H9 (cell line): ENCODE results near the gene BTNL3. TPM values are rescaled to one million over a fixed set of nuclear protein-coding genes. Genes with fewer than 3 reads are reported as not detected.
A peak's percentile ranks its signal among the peaks of the same experiment; 100 is the strongest.

Experiments used
- DNase-seq: peaks from one replicate; pipeline ENCODE4 v3.0.0-alpha.2; 2017
- H2AFZ ChIP-seq: one replicate; pipeline ENCODE4 v1.6.1; 2013; ENCODE audit warnings: mild to moderate bottlenecking, low read length, control low read depth, moderate library complexity
- H2AK5ac ChIP-seq: 2 replicates; pipeline ENCODE4 v1.6.1; 2013; ENCODE audit warnings: low read length, control low read depth, mixed read lengths; ENCODE audit not compliant: insufficient read length
- H2BK120ac ChIP-seq: one replicate; pipeline ENCODE4 v1.6.1; 2013; ENCODE audit warnings: low read depth, mild to moderate bottlenecking, low read length, control low read depth, inconsistent platforms; ENCODE audit not compliant: poor library complexity, severe bottlenecking
- H2BK12ac ChIP-seq: 2 replicates; pipeline ENCODE4 v1.6.1; 2013; ENCODE audit warnings: low read length, control low read depth, mixed read lengths, low read depth; ENCODE audit not compliant: insufficient read length
- H2BK15ac ChIP-seq: 2 replicates; pipeline ENCODE4 v1.6.1; 2013; ENCODE audit warnings: low read depth, low read length, control low read depth
- H2BK20ac ChIP-seq: one replicate; pipeline ENCODE4 v1.6.1; 2013; ENCODE audit warnings: low read depth, mild to moderate bottlenecking, low read length, control low read depth, inconsistent platforms; ENCODE audit not compliant: poor library complexity, severe bottlenecking
- H2BK5ac ChIP-seq: 2 replicates; pipeline ENCODE4 v1.6.1; 2013; ENCODE audit warnings: low read length, control low read depth, mixed read lengths; ENCODE audit not compliant: insufficient read length
- H3K14ac ChIP-seq: 2 replicates; pipeline ENCODE4 v1.6.1; 2013; ENCODE audit warnings: low read length, control low read depth; ENCODE audit not compliant: insufficient read depth
- H3K18ac ChIP-seq: 2 replicates; pipeline ENCODE4 v1.6.1; 2013; ENCODE audit warnings: low read depth, mild to moderate bottlenecking, mixed read lengths, low read length, control low read depth; ENCODE audit not compliant: insufficient read length
- H3K23ac ChIP-seq: 2 replicates; pipeline ENCODE4 v1.6.1; 2013; ENCODE audit warnings: low read length, control low read depth, mixed read lengths, low read depth; ENCODE audit not compliant: insufficient read length
- H3K23me2 ChIP-seq: 2 replicates; pipeline ENCODE4 v1.6.1; 2013; ENCODE audit warnings: low read depth, mild to moderate bottlenecking, mixed read lengths, low read length, control low read depth; ENCODE audit not compliant: insufficient read length, poor library complexity, severe bottlenecking
- H3K27ac ChIP-seq: 2 replicates; pipeline ENCODE4 v1.5.1; 2013; ENCODE audit warnings: low read length, control low read depth, mixed read lengths, low read depth; ENCODE audit not compliant: insufficient read length
- H3K27me3 ChIP-seq: 2 replicates; pipeline ENCODE4 v1.6.1; 2013; ENCODE audit warnings: low read length, control low read depth, inconsistent platforms; ENCODE audit not compliant: insufficient read depth
- H3K4ac ChIP-seq: 2 replicates; pipeline ENCODE4 v1.6.1; 2013; ENCODE audit warnings: low read depth, mild to moderate bottlenecking, control low read depth, inconsistent platforms, low read length, moderate library complexity
- H3K4me1 ChIP-seq: 2 replicates; pipeline ENCODE4 v1.6.1; 2013; ENCODE audit warnings: low read length, control low read depth, inconsistent platforms; ENCODE audit not compliant: insufficient read depth
- H3K4me2 ChIP-seq: 2 replicates; pipeline ENCODE4 v1.6.1; 2013; ENCODE audit warnings: low read length, control low read depth, mixed read lengths; ENCODE audit not compliant: insufficient read length, insufficient read depth
- H3K56ac ChIP-seq: 2 replicates; pipeline ENCODE4 v1.6.1; 2013; ENCODE audit warnings: low read depth, mild to moderate bottlenecking, mixed read lengths, low read length, control low read depth; ENCODE audit not compliant: insufficient read length
- H3K79me1 ChIP-seq: 2 replicates; pipeline ENCODE4 v1.6.1; 2013; ENCODE audit warnings: low read depth, mild to moderate bottlenecking, moderate library complexity, low read length, control low read depth, inconsistent platforms; ENCODE audit not compliant: insufficient read depth, poor library complexity, severe bottlenecking
- H3K79me2 ChIP-seq: 2 replicates; pipeline ENCODE4 v1.6.1; 2013; ENCODE audit warnings: low read length, control low read depth, inconsistent platforms; ENCODE audit not compliant: insufficient read depth
- H3K9ac ChIP-seq: 2 replicates; pipeline ENCODE4 v1.6.1; 2013; ENCODE audit warnings: low read length, control low read depth, mixed read lengths; ENCODE audit not compliant: insufficient read length; ENCODE audit errors: extremely low read depth
- H3K9me3 ChIP-seq: one replicate; pipeline ENCODE4 v1.6.1; 2013; ENCODE audit warnings: low read depth, low read length, inconsistent platforms; ENCODE audit not compliant: control insufficient read depth
- H3T11ph ChIP-seq: one replicate; pipeline ENCODE4 v1.6.1; 2013; ENCODE audit warnings: mild to moderate bottlenecking, low read length, control low read depth, inconsistent platforms
- H4K20me1 ChIP-seq: one replicate; pipeline ENCODE4 v1.6.1; 2013; ENCODE audit not compliant: control insufficient read depth, insufficient read length, insufficient read depth
- H4K5ac ChIP-seq: 2 replicates; pipeline ENCODE4 v1.6.1; 2013; ENCODE audit warnings: low read depth, mild to moderate bottlenecking, mixed read lengths, low read length, control low read depth; ENCODE audit not compliant: insufficient read length
- H4K8ac ChIP-seq: replicated peaks from 2 replicates; pipeline ENCODE4 v1.6.1; 2013; ENCODE audit warnings: low read length, control low read depth, mixed read lengths, low read depth; ENCODE audit not compliant: insufficient read length
- H4K91ac ChIP-seq: 2 replicates; pipeline ENCODE4 v1.6.1; 2013; ENCODE audit warnings: low read depth, mild to moderate bottlenecking, moderate library complexity, mixed read lengths, low read length, control low read depth; ENCODE audit not compliant: insufficient read length
- H3K27ac Mint-ChIP-seq, 3 experiments: 2 replicates in 2 of 3; 3 replicates in 1 of 3; pipeline ENCODE4 v1.8.0; 2020 to 2021; ENCODE audit warnings: mixed read lengths in 3 of 3, mild to moderate bottlenecking in 1 of 3, moderate library complexity in 1 of 3
- H3K27me3 Mint-ChIP-seq: 2 replicates; pipeline ENCODE4 v1.8.0; 2021; ENCODE audit warnings: low read depth, mild to moderate bottlenecking, moderate library complexity, mixed read lengths
- H3K36me3 Mint-ChIP-seq, 3 experiments: 2 replicates in 2 of 3; 3 replicates in 1 of 3; pipeline ENCODE4 v1.8.0; 2020 to 2021; ENCODE audit warnings: low read depth in 3 of 3, mixed read lengths in 3 of 3; ENCODE audit not compliant: insufficient read depth in 1 of 3
- H3K4me1 Mint-ChIP-seq, 2 experiments: 2 replicates each; pipeline ENCODE4 v1.8.0; 2020; ENCODE audit warnings: mixed read lengths in 2 of 2
- H3K4me3 Mint-ChIP-seq, 2 experiments: 2 replicates in 1 of 2; 3 replicates in 1 of 2; pipeline ENCODE4 v1.8.0; 2020 to 2021; ENCODE audit warnings: mild to moderate bottlenecking in 2 of 2, mixed read lengths in 2 of 2, moderate library complexity in 1 of 2
- H3K9me3 Mint-ChIP-seq, 2 experiments: 2 replicates in 1 of 2; 3 replicates in 1 of 2; pipeline ENCODE4 v1.8.0; 2020; ENCODE audit warnings: mild to moderate bottlenecking in 2 of 2, mixed read lengths in 2 of 2, moderate library complexity in 1 of 2
- CTCF ChIP-seq: fragments of 200-600 bp; sonication (generic); conservative IDR thresholded peaks from 3 replicates; pipeline ENCODE4 v1.8.0; 2021; ENCODE audit warnings: antibody characterized with exemption, mild to moderate bottlenecking
- WGBS: extraction: QIAGEN DNeasy Blood & Tissue Kit; methylation state at CpG from one replicate; pipeline ENCODE4 v1.1.7; 2013; ENCODE audit warnings: missing lambda C conversion rate, low lambda C conversion rate, mixed read lengths; ENCODE audit not compliant: insufficient read length; ENCODE audit errors: extremely low coverage; 5-methylcytosine and 5-hydroxymethylcytosine counted together
- total RNA-seq: library from RNA; stranded (reverse); gene quantifications from 2 replicates; pipeline ENCODE4 v1.2.1, GENCODE V29; 2021

BTNL3 gene
- total RNA-seq, 1 experiment from 2014 or later = not detected

- no peak overlapping the region for H2BK5ac ChIP-seq
- H4K5ac ChIP-seq = no peak overlapping the region
- H3K4ac ChIP-seq = no peak overlapping the region
- H3K23me2 ChIP-seq = no peaks in the 10 kb centered on the region
- no peaks in the 10 kb centered on the region for H3K4me1 Mint-ChIP-seq
- H3K36me3 Mint-ChIP-seq = no peaks in the 10 kb centered on the region
- H2BK15ac ChIP-seq = no peak overlapping the region
- no peaks in the 10 kb centered on the region for H4K20me1 ChIP-seq
- no peak overlapping the region for H3K14ac ChIP-seq
- H3K9ac ChIP-seq = no peak overlapping the region
- no peaks in the 10 kb centered on the region for H3K9me3 ChIP-seq
- WGBS = no CpG with 5 or more reads among the region's 23 CpGs
- no peak overlapping the region for H3K56ac ChIP-seq
- H3K27ac ChIP-seq = no peak overlapping the region
- H2BK20ac ChIP-seq = no peak overlapping the region
- H3K79me2 ChIP-seq = no peaks in the 10 kb centered on the region
- no peak overlapping the region; a peak in 1 of 5 replicates for H3K4me3 Mint-ChIP-seq
- no peak overlapping the region for H4K8ac ChIP-seq
- H2BK12ac ChIP-seq = no peak overlapping the region
- H4K91ac ChIP-seq = no peak overlapping the region
- no peak overlapping the region for H3K23ac ChIP-seq
- H2AFZ ChIP-seq = no peak overlapping the region
- H3K79me1 ChIP-seq = no peaks in the 10 kb centered on the region
- no peaks in the 10 kb centered on the region for H3K27me3 ChIP-seq
- no peak overlapping the region for H3T11ph ChIP-seq
- no peaks in the 10 kb centered on the region; the same call in 1 of the 2 replicates for H3K27me3 Mint-ChIP-seq
- peaks cover 0 to 2% of the 10 kb centered on the region in 2 experiments; a peak in 1 of 5 replicates for H3K9me3 Mint-ChIP-seq
- peak; percentile 27 for DNase-seq
- no peaks in the 10 kb centered on the region for H3K4me1 ChIP-seq
- H2BK120ac ChIP-seq = no peak overlapping the region
- no peak overlapping the region for H3K27ac Mint-ChIP-seq
- TF ChIP-seq CTCF = no peak
- H3K4me2 ChIP-seq = no peak overlapping the region
- no peak overlapping the region for H3K18ac ChIP-seq
- no peak overlapping the region for H2AK5ac ChIP-seq
Measured at GRCh38 chr5:180982008-180982741, 6.5 kb upstream of the BTNL3 start.
